ENCODE results near the gene KCNT1. TPM values are rescaled to one million over a fixed set of nuclear protein-coding genes. Genes with fewer than 3 reads are reported as not detected.

KCNT1 gene
- polyA plus RNA-seq, 2 of the 4 experiments (the other 2 are of a cell fraction) = not detected

DNA sequence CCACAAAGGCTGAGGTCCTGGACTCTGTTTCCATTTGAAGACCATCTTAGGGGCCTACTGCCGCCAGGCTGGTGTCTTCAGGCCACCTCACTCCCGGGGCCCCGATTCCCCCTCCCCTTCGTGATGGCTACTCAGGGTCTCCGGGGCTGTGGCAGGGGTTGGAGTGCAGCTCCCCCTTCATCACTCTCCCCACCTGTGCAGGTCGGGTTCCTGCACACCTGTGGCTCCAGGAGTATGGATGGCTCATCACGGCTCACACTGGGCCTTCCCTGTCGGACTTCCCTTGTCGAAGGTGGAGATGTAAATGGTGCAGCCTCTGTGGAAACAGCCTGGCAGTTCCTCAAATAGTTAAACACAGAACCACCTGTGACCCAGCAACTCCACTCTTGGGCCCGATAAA is 27.0 kb upstream of the KCNT1 start:
- Histone ChIP-seq H3K27ac (no peak overlapping the region), H3K9me3 (no peaks in the 10 kb centered on the region), H3K4me3 (no peak overlapping the region), H3K4me2 (no peak overlapping the region), H3K4me1 (no peaks in the 10 kb centered on the region)
- DNase-seq (ENCODE audit: low read depth in 1 of 2, low spot score in 1 of 2) (no peak), ATAC-seq (no peak), FAIRE-seq (no peak)
- ChIA-PET POLR2A (no interaction called here), CTCF (interaction anchor here (0.8 kb wide), 1 partner anchor 266 kb away, joined by 3 read pairs; no protein-coding TSS in a partner anchor)
- TF ChIP-seq SMC3 (IDR thresholded peaks at IDR 0.05) (no peak), NFE2L2 (conservative IDR thresholded peaks at IDR 0.05; ENCODE audit: low read length) (no peak), POLR2A (IDR thresholded peaks at IDR 0.05; ENCODE audit: low read length) (no peak), HOXB5 (CRISPR knock-in tag; IDR thresholded peaks at IDR 0.05) (no peak), BHLHE40 (IDR thresholded peaks at IDR 0.05; ENCODE audit: low read depth, low read length) (no peak), ESRRA (IDR thresholded peaks at IDR 0.05; ENCODE audit: borderline replicate concordance, low read length) (no peak), CHD4 (IDR thresholded peaks at IDR 0.05; ENCODE audit: borderline replicate concordance) (no peak), EHF (CRISPR knock-in tag; IDR thresholded peaks at IDR 0.05) (no peak)
- TF ChIP-seq, protein P1, sequence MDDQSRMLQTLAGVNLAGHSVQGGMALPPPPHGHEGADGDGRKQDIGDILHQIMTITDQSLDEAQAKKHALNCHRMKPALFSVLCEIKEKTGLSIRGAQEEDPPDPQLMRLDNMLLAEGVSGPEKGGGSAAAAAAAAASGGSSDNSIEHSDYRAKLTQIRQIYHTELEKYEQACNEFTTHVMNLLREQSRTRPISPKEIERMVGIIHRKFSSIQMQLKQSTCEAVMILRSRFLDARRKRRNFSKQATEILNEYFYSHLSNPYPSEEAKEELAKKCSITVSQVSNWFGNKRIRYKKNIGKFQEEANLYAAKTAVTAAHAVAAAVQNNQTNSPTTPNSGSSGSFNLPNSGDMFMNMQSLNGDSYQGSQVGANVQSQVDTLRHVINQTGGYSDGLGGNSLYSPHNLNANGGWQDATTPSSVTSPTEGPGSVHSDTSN (IDR thresholded peaks at IDR 0.05) = no peak
- TF ChIP-seq, protein P2, sequence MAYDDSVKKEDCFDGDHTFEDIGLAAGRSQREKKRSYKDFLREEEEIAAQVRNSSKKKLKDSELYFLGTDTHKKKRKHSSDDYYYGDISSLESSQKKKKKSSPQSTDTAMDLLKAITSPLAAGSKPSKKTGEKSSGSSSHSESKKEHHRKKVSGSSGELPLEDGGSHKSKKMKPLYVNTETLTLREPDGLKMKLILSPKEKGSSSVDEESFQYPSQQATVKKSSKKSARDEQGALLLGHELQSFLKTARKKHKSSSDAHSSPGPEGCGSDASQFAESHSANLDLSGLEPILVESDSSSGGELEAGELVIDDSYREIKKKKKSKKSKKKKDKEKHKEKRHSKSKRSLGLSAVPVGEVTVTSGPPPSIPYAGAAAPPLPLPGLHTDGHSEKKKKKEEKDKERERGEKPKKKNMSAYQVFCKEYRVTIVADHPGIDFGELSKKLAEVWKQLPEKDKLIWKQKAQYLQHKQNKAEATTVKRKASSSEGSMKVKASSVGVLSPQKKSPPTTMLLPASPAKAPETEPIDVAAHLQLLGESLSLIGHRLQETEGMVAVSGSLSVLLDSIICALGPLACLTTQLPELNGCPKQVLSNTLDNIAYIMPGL (CRISPR knock-in tag; IDR thresholded peaks at IDR 0.05; ENCODE audit: borderline replicate concordance) = no peak
- TF ChIP-seq, protein P3, sequence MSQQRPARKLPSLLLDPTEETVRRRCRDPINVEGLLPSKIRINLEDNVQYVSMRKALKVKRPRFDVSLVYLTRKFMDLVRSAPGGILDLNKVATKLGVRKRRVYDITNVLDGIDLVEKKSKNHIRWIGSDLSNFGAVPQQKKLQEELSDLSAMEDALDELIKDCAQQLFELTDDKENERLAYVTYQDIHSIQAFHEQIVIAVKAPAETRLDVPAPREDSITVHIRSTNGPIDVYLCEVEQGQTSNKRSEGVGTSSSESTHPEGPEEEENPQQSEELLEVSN (IDR thresholded peaks at IDR 0.05; ENCODE audit: borderline replicate concordance, low read depth) = no peak
- TF ChIP-seq, protein P4, sequence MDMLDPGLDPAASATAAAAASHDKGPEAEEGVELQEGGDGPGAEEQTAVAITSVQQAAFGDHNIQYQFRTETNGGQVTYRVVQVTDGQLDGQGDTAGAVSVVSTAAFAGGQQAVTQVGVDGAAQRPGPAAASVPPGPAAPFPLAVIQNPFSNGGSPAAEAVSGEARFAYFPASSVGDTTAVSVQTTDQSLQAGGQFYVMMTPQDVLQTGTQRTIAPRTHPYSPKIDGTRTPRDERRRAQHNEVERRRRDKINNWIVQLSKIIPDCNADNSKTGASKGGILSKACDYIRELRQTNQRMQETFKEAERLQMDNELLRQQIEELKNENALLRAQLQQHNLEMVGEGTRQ (IDR thresholded peaks at IDR 0.05) = no peak
- WGBS (ENCODE audit: missing lambda C conversion rate) = 34% methylated on average over 10 of the region's 10 CpGs

DNA sequence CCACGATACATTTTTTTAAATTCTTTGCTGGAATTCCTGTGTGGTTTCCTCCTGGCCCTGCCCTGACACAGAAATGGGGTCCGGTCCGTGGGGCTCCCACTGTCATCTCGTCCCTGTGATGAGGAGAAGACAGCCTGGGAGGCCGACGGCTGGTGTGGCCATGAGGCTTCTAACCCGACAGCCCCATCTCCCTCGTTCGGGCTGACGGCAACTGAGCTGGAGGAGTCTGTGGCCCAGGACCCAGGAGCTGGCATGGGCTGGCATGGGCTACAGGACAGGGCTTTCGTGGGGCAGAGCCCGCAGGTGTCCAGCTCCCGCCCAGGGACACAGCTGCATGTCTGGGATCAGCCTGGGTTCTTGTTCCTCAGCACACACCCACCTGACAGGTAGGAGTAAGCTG is 25.1 kb upstream of the KCNT1 start:
- FAIRE-seq (no peak), DNase-seq (ENCODE audit: low read depth in 1 of 2, low spot score in 1 of 2) (no peak), ATAC-seq (no peak)
- H3K4me2 ChIP-seq = no peak overlapping the region
- H3K9me3 ChIP-seq = no peaks in the 10 kb centered on the region
- H3K4me3 ChIP-seq = no peak overlapping the region
- no peak overlapping the region for H3K27ac ChIP-seq
- 0 out of 3 replicates have a peak, but pooled peaks cover 5% of the 10 kb centered on the region for H3K4me1 ChIP-seq
- POLR2A ChIA-PET = no interaction called here
- no peak for TF ChIP-seq CHD4 (IDR thresholded peaks at IDR 0.05; ENCODE audit: borderline replicate concordance)
- TF ChIP-seq NPAS2 (CRISPR knock-in tag; IDR thresholded peaks at IDR 0.05; ENCODE audit: borderline replicate concordance) = no peak
- no peak for TF ChIP-seq HOXB5 (CRISPR knock-in tag; IDR thresholded peaks at IDR 0.05)
- TF ChIP-seq, protein P2 (CRISPR knock-in tag; IDR thresholded peaks at IDR 0.05; ENCODE audit: borderline replicate concordance) = no peak
- no peak for TF ChIP-seq PHF8 (IDR thresholded peaks at IDR 0.05; ENCODE audit: borderline replicate concordance, low read depth)
- no peak for TF ChIP-seq KDM5A (IDR thresholded peaks at IDR 0.05)
- CTCF ChIA-PET = interaction anchor here (0.8 to 1.5 kb wide), 3 partner anchors 9 to 187 kb away, joined by 3 to 5 read pairs (median 4); no protein-coding TSS in a partner anchor
- WGBS (ENCODE audit: missing lambda C conversion rate) = 43% methylated on average over 4 of the region's 13 CpGs

DNA sequence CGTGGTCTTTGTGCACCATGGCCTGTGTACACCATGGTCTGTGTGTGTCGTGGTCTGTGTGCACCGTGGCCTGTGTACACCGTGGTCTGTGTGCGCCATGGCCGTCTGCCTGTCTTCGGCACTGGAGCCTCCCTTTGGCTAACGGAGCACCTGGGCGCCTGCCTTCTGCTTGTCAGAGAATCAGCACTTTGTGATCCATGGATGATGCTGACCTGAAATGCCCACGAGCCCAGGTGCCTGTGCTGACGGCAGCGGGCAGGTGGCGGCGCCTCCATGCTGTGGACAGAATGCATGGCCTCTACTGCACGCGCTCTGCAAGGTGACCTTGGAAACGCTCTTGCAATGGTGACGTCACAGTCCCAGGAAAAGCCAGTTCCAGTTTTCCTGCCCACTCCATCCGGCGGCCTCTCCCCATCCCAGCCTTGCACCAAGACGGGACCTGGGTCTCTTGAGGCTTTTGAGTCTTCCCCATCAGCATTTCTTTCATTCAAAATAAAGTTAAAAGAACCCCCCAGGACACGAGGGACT is 24.3 kb upstream of the KCNT1 start:
- FAIRE-seq = no peak

More for the DNA sequence above, 24.3 kb upstream of the KCNT1 start:
- 33% methylated on average over 20 of the region's 22 CpGs for WGBS (ENCODE audit: missing lambda C conversion rate)
- H3K4me3 ChIP-seq = no peak overlapping the region
- POLR2A ChIA-PET = no interaction called here
- H3K9me3 ChIP-seq = no peaks in the 10 kb centered on the region
- no peak overlapping the region for H3K4me2 ChIP-seq
- 0 out of 3 replicates have a peak, but pooled peaks cover 5% of the 10 kb centered on the region for H3K4me1 ChIP-seq
- H3K27ac ChIP-seq = no peak overlapping the region
- no peak for TF ChIP-seq RCOR1 (IDR thresholded peaks at IDR 0.05; ENCODE audit: low read depth, low read length)
- no peak for TF ChIP-seq ZSCAN20 (CRISPR knock-in tag; IDR thresholded peaks at IDR 0.05)
- no peak for TF ChIP-seq NR3C1 (IDR thresholded peaks at IDR 0.05)
- TF ChIP-seq, protein P5, sequence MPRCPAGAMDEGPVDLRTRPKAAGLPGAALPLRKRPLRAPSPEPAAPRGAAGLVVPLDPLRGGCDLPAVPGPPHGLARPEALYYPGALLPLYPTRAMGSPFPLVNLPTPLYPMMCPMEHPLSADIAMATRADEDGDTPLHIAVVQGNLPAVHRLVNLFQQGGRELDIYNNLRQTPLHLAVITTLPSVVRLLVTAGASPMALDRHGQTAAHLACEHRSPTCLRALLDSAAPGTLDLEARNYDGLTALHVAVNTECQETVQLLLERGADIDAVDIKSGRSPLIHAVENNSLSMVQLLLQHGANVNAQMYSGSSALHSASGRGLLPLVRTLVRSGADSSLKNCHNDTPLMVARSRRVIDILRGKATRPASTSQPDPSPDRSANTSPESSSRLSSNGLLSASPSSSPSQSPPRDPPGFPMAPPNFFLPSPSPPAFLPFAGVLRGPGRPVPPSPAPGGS (IDR thresholded peaks at IDR 0.05) = no peak
- no peak for TF ChIP-seq HOXB5 (CRISPR knock-in tag; IDR thresholded peaks at IDR 0.05)
- TF ChIP-seq KDM1A (IDR thresholded peaks at IDR 0.05; ENCODE audit: low read depth) = no peak
- TF ChIP-seq BHLHE40 (IDR thresholded peaks at IDR 0.05; ENCODE audit: low read depth, low read length) = no peak
- TF ChIP-seq, protein P6, sequence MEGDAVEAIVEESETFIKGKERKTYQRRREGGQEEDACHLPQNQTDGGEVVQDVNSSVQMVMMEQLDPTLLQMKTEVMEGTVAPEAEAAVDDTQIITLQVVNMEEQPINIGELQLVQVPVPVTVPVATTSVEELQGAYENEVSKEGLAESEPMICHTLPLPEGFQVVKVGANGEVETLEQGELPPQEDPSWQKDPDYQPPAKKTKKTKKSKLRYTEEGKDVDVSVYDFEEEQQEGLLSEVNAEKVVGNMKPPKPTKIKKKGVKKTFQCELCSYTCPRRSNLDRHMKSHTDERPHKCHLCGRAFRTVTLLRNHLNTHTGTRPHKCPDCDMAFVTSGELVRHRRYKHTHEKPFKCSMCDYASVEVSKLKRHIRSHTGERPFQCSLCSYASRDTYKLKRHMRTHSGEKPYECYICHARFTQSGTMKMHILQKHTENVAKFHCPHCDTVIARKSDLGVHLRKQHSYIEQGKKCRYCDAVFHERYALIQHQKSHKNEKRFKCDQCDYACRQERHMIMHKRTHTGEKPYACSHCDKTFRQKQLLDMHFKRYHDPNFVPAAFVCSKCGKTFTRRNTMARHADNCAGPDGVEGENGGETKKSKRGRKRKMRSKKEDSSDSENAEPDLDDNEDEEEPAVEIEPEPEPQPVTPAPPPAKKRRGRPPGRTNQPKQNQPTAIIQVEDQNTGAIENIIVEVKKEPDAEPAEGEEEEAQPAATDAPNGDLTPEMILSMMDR (IDR thresholded peaks at IDR 0.05) = no peak
- TF ChIP-seq CBX8 (IDR thresholded peaks at IDR 0.05) = no peak
- TF ChIP-seq FOSB (CRISPR knock-in tag; IDR thresholded peaks at IDR 0.05) = no peak
- CTCF ChIA-PET = no interaction called here
- ATAC-seq = no peak
- no peak for DNase-seq (ENCODE audit: low read depth in 1 of 2, low spot score in 1 of 2)
